Smooth muscle cell (in vitro differentiated cells): ENCODE data around the gene COLQ. TPM values are rescaled to one million over a fixed set of nuclear protein-coding genes. Genes with fewer than 3 reads are reported as not detected.

Source experiments
- DNase-seq: peaks from one replicate; lab custom pipeline; 2025; ENCODE audit not compliant: unreplicated experiment; lab: John Stamatoyannopoulos, UW
- H2AFZ ChIP-seq: fragments of 200-600 bp; sonication (generic); 2 replicates; pipeline ENCODE4 v1.6.0; 2016; ENCODE audit warnings: antibody characterized with exemption, low read depth, mild to moderate bottlenecking
- H3F3A ChIP-seq: fragments of 200-600 bp; sonication (generic); 2 replicates; pipeline ENCODE4 v1.6.0; 2017; ENCODE audit warnings: antibody characterized with exemption, low read depth
- H3K27ac ChIP-seq: fragments of 200-600 bp; sonication (generic); 2 replicates; pipeline ENCODE4 v1.5.1; 2016; ENCODE audit warnings: low read depth, mild to moderate bottlenecking
- H3K27me3 ChIP-seq: fragments of 200-600 bp; sonication (generic); 2 replicates; pipeline ENCODE4 v1.6.1; 2016; ENCODE audit warnings: low read depth, mild to moderate bottlenecking
- H3K36me3 ChIP-seq: fragments of 200-600 bp; sonication (generic); 2 replicates; pipeline ENCODE4 v1.5.1; 2016; ENCODE audit warnings: low read depth
- H3K4me1 ChIP-seq: fragments of 200-600 bp; sonication (generic); 2 replicates; pipeline ENCODE4 v1.5.1; 2016; ENCODE audit warnings: low read depth
- H3K4me2 ChIP-seq: fragments of 200-600 bp; sonication (generic); 2 replicates; pipeline ENCODE4 v1.6.0; 2016; ENCODE audit warnings: mild to moderate bottlenecking
- H3K4me3 ChIP-seq: fragments of 200-600 bp; sonication (generic); 2 replicates; pipeline ENCODE4 v1.5.1; 2016; ENCODE audit warnings: mild to moderate bottlenecking
- H3K79me2 ChIP-seq: fragments of 200-600 bp; sonication (generic); 2 replicates; pipeline ENCODE4 v1.6.0; 2016; ENCODE audit warnings: low read depth, mild to moderate bottlenecking
- H3K9ac ChIP-seq: fragments of 200-600 bp; sonication (generic); 2 replicates; pipeline ENCODE4 v1.6.0; 2016; ENCODE audit warnings: low read depth
- H3K9me3 ChIP-seq: fragments of 200-600 bp; sonication (generic); replicated peaks from 2 replicates; pipeline ENCODE4 v1.5.1; 2016; ENCODE audit warnings: low read depth
- H4K20me1 ChIP-seq: fragments of 200-600 bp; sonication (generic); 2 replicates; pipeline ENCODE4 v1.6.0; 2016; ENCODE audit warnings: low read depth
- CTCF ChIP-seq: fragments of 200-600 bp; sonication (generic); IDR thresholded peaks from 2 replicates; pipeline ENCODE4 v1.5.1; 2017; ENCODE audit warnings: borderline replicate concordance, mild to moderate bottlenecking, antibody characterized with exemption; ENCODE audit not compliant: insufficient read depth, poor library complexity, severe bottlenecking
- WGBS: methylation state at CpG from one replicate; pipeline ENCODE4 v1.1.7; 2016; ENCODE audit warnings: low lambda C conversion rate; 5-methylcytosine and 5-hydroxymethylcytosine counted together
- polyA plus RNA-seq: library from polyadenylated mRNA; unstranded; fragments of >200 nt; fragmentation: Nextera tagmentation; extraction: Ambion mirVana; gene quantifications from 2 replicates; pipeline ENCODE4 v1.2.1, GENCODE V29; 2016
- total RNA-seq: library from RNA; depleted of rRNA; stranded (reverse); fragments of >200 nt; gene quantifications from 2 replicates; pipeline ENCODE4 v1.2.3, GENCODE V29; 2014

The COLQ gene
- total and polyA plus RNA-seq, 2 experiments from 2014 or later: 0.69 to 1.8 TPM

GRCh38 chr3:15506571-15506970, 14.9 kb downstream of the COLQ start:
- DNase-seq: no peak
- H3K4me2 ChIP-seq: no peak overlapping the region
- 90% methylated on average over 3 of the region's 3 CpGs for WGBS
- H3K9me3 ChIP-seq: no peaks in the 10 kb centered on the region
- no peaks in the 10 kb centered on the region for H3F3A ChIP-seq
- TF ChIP-seq CTCF: no peak
- H3K27me3 ChIP-seq: no peaks in the 10 kb centered on the region
- no peak overlapping the region for H3K9ac ChIP-seq
- no peak overlapping the region for H3K27ac ChIP-seq
- no peaks in the 10 kb centered on the region for H3K79me2 ChIP-seq
- no peak overlapping the region for H3K4me3 ChIP-seq
- H3K36me3 ChIP-seq: no peaks in the 10 kb centered on the region
- H2AFZ ChIP-seq: no peak overlapping the region
- no peaks in the 10 kb centered on the region for H3K4me1 ChIP-seq
- no peaks in the 10 kb centered on the region for H4K20me1 ChIP-seq

- WGBS: 93% methylated on average over 7 of the region's 7 CpGs
- Histone ChIP-seq H3K4me1 (no peaks in the 10 kb centered on the region), H3K9ac (no peak overlapping the region), H4K20me1 (no peaks in the 10 kb centered on the region), H2AFZ (no peak overlapping the region), H3K27ac (no peak overlapping the region), H3K4me3 (no peak overlapping the region), H3K4me2 (no peak overlapping the region), H3K36me3 (no peaks in the 10 kb centered on the region), H3F3A (no peaks in the 10 kb centered on the region), H3K27me3 (no peaks in the 10 kb centered on the region), H3K79me2 (no peaks in the 10 kb centered on the region), H3K9me3 (no peaks in the 10 kb centered on the region)
- no peak for DNase-seq
- TF ChIP-seq CTCF: no peak
These were observed 15.9 kb downstream of the COLQ start for GRCh38 chr3:15505479-15506165.

- H3K9ac ChIP-seq: no peak overlapping the region
- no peak overlapping the region for H3K4me2 ChIP-seq
- WGBS: 95% methylated on average over 8 of the region's 8 CpGs
- H3K4me3 ChIP-seq: no peak overlapping the region
- no peaks in the 10 kb centered on the region for H4K20me1 ChIP-seq
- no peaks in the 10 kb centered on the region for H3K9me3 ChIP-seq
- H3K36me3 ChIP-seq: no peaks in the 10 kb centered on the region
- H2AFZ ChIP-seq: no peak overlapping the region
- H3F3A ChIP-seq: no peaks in the 10 kb centered on the region
- H3K79me2 ChIP-seq: no peaks in the 10 kb centered on the region
- TF ChIP-seq CTCF: no peak
- DNase-seq: no peak
- H3K4me1 ChIP-seq: no peaks in the 10 kb centered on the region
- no peak overlapping the region for H3K27ac ChIP-seq
- no peaks in the 10 kb centered on the region for H3K27me3 ChIP-seq
These were observed 18.9 kb downstream of the COLQ start for GRCh38 chr3:15502616-15503015.

- WGBS: 78% methylated on average over 4 of the region's 4 CpGs
- Histone ChIP-seq H2AFZ (no peak overlapping the region), H3K79me2 (no peaks in the 10 kb centered on the region), H3K4me3 (no peak overlapping the region), H3K27ac (no peak overlapping the region), H4K20me1 (no peaks in the 10 kb centered on the region), H3K9ac (no peak overlapping the region), H3K36me3 (no peaks in the 10 kb centered on the region), H3K4me1 (no peaks in the 10 kb centered on the region), H3F3A (no peaks in the 10 kb centered on the region), H3K27me3 (no peaks in the 10 kb centered on the region), H3K9me3 (no peaks in the 10 kb centered on the region), H3K4me2 (no peak overlapping the region)
- TF ChIP-seq CTCF: no peak
- no peak for DNase-seq
These were observed 20.4 kb downstream of the COLQ start for GRCh38 chr3:15501126-15501525.
